ENCODE data around the gene GLDN.

- TF ChIP-seq SIX5 (IDR thresholded peaks at IDR 0.05; ENCODE audit: low read depth, low read length, severe bottlenecking) (no peak), POLR2A (IDR thresholded peaks at IDR 0.05; ENCODE audit: low read depth, low read length) (no peak), POLR2AphosphoS5 (IDR thresholded peaks at IDR 0.05; ENCODE audit: low read length) (no peak), CEBPB (IDR thresholded peaks at IDR 0.05; ENCODE audit: borderline replicate concordance in 1 of 2, low read depth in 2 of 2, low read length in 2 of 2) (no peak), JUND (IDR thresholded peaks at IDR 0.05; ENCODE audit: low read depth, low read length) (no peak), USF2 (IDR thresholded peaks at IDR 0.05; ENCODE audit: borderline replicate concordance, low read depth, low read length) (no peak), BACH1 (IDR thresholded peaks at IDR 0.05; ENCODE audit: borderline replicate concordance) (no peak)
Observed at GRCh38 chr15:51416129-51416528, 74.7 kb downstream of the GLDN start.
